Progenitor cell of endocrine pancreas (in vitro differentiated cells): ENCODE results near the gene RNF31. TPM values are rescaled to one million over a fixed set of nuclear protein-coding genes. Genes with fewer than 3 reads are reported as not detected.
"Not testable (repeated sequence)": the region's sequence is repeated elsewhere in the genome, so short reads cannot be mapped to it uniquely, and the experiment has no call there.

ENCODE experiments used
- DNase-seq: peaks from one replicate; pipeline ENCODE4 v3.0.0; 2021; ENCODE audit warnings: low spot score; ENCODE audit not compliant: unreplicated experiment
- H3K27ac Mint-ChIP-seq: 2 replicates; pipeline ENCODE4 v1.8.0; 2021; ENCODE audit warnings: mild to moderate bottlenecking, moderate library complexity, mixed read lengths
- H3K27me3 Mint-ChIP-seq: 2 replicates; pipeline ENCODE4 v1.8.0; 2021; ENCODE audit warnings: mixed read lengths
- H3K36me3 Mint-ChIP-seq: 2 replicates; pipeline ENCODE4 v1.8.0; 2022; ENCODE audit warnings: mixed read lengths; ENCODE audit not compliant: insufficient read depth
- H3K4me1 Mint-ChIP-seq: 2 replicates; pipeline ENCODE4 v1.8.0; 2021; ENCODE audit warnings: low read depth, mixed read lengths
- H3K4me3 Mint-ChIP-seq: 2 replicates; pipeline ENCODE4 v1.8.0; 2021; ENCODE audit warnings: low read depth, mild to moderate bottlenecking, moderate library complexity, mixed read lengths
- H3K9me3 Mint-ChIP-seq: 2 replicates; pipeline ENCODE4 v1.8.0; 2021; ENCODE audit warnings: low read depth, mixed read lengths
- total RNA-seq: library from RNA; stranded (reverse); gene quantifications from 2 replicates; pipeline ENCODE4 v1.2.1, GENCODE V29; 2021
- TF ChIP-seq, protein P1 (sequence below): fragments of 200-600 bp; sonication (generic); IDR thresholded peaks from one replicate; pipeline ENCODE4 v1.5.0; 2021; ENCODE audit warnings: antibody characterized with exemption, mild to moderate bottlenecking; ENCODE audit not compliant: unreplicated experiment

Gene RNF31
- total RNA-seq, 1 donor from 2014 or later: 104 TPM

GRCh38 chr14:24100982-24101494 is 46.3 kb upstream of the RNF31 start:
- TF ChIP-seq, protein P1, sequence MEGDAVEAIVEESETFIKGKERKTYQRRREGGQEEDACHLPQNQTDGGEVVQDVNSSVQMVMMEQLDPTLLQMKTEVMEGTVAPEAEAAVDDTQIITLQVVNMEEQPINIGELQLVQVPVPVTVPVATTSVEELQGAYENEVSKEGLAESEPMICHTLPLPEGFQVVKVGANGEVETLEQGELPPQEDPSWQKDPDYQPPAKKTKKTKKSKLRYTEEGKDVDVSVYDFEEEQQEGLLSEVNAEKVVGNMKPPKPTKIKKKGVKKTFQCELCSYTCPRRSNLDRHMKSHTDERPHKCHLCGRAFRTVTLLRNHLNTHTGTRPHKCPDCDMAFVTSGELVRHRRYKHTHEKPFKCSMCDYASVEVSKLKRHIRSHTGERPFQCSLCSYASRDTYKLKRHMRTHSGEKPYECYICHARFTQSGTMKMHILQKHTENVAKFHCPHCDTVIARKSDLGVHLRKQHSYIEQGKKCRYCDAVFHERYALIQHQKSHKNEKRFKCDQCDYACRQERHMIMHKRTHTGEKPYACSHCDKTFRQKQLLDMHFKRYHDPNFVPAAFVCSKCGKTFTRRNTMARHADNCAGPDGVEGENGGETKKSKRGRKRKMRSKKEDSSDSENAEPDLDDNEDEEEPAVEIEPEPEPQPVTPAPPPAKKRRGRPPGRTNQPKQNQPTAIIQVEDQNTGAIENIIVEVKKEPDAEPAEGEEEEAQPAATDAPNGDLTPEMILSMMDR: no peak
- H3K27ac Mint-ChIP-seq: peak overlapping the region; percentile 27

DNA sequence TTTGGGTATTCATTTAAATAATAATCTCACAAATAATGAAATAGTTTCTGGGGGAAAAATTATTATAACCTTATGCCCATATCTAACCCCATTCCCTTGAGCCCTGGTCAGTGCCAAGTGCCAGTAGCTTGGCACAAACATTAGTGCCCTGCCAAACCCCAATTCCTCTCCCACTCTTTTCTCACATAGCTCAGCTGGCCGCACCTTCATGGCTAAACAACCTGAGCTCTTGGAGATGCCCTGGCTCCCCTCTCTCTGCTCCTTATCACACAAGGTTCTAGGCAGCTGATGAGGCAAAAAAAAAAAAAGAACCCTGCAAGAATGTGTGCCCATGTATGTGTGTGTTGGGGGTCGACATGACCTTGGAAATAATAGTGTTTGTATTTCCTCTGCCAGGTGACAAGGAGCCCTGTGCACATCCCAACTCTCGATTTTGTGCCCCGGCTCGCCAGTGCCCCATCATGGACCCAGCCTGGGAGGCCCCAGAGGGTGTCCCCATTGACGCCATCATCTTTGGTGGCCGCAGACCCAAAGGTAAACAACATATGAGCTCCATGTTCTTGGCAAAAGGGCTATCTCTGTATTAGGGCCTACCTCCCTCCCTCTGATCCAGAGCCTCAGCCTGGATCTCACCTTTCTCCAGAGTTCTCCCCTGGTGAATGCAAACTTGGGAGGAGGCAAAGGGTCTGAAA is 44.8 kb upstream of the RNF31 start:
- Mint-ChIP-seq H3K27ac (no peak overlapping the region), H3K9me3 (peaks cover 8% of the 10 kb centered on the region), H3K36me3 (peaks cover 23% of the 10 kb centered on the region), H3K4me3 (no peak overlapping the region), H3K4me1 (no peaks in the 10 kb centered on the region), H3K27me3 (no peaks in the 10 kb centered on the region)
- no peak for DNase-seq
- TF ChIP-seq, protein P1: no peak

More at GRCh38 chr14:24100982-24101494, 46.3 kb upstream of the RNF31 start:
- no peaks in the 10 kb centered on the region for H3K4me1 Mint-ChIP-seq
- DNase-seq: no peak
- peaks cover 23% of the 10 kb centered on the region for H3K36me3 Mint-ChIP-seq
- H3K9me3 Mint-ChIP-seq: peaks cover 8% of the 10 kb centered on the region
- H3K4me3 Mint-ChIP-seq: no peak overlapping the region
- no peaks in the 10 kb centered on the region for H3K27me3 Mint-ChIP-seq

DNA sequence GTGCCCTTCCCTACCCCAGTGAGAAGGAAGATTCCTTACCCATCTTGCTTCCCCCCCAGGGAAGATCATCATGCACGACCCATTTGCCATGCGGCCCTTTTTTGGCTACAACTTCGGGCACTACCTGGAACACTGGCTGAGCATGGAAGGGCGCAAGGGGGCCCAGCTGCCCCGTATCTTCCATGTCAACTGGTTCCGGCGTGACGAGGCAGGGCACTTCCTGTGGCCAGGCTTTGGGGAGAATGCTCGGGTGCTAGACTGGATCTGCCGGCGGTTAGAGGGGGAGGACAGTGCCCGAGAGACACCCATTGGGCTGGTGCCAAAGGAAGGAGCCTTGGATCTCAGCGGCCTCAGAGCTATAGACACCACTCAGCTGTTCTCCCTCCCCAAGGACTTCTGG is 43.8 kb upstream of the RNF31 start:
- Mint-ChIP-seq H3K9me3 (peaks cover 8% of the 10 kb centered on the region), H3K27me3 (no peaks in the 10 kb centered on the region), H3K4me3 (no peak overlapping the region), H3K27ac (no peak overlapping the region), H3K36me3 (peaks cover 23% of the 10 kb centered on the region), H3K4me1 (no peaks in the 10 kb centered on the region)
- TF ChIP-seq, protein P1: no peak
- DNase-seq: no peak

DNA sequence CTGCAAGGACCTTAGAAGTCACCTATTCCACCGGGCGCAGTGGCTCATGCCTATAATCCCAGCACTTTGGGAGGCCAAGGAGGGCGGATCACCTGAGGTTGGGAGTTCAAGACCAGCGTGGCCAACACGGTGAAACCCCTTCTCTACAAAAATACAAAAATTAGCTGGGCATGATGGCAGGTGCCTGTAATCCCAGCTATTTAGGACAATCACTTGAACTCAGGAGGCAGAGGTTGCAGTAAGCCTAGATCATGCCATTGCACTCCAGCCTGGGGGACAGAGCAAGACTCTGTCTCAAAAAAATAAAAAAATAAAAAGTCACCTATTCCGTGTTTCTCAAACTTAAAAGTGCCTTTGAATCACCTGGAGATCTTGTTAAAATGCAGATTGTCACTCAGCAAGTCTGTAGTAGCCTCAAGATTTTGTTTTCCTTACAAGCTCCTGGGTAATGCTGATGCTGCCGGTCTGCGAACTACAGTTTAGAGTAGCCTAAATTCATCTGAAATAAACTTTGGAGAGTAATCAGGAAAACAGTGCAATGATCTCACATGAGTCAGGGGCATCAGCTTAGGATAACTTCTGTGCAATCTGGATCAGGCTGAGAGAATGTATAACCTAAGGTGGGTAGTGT is 41.6 kb upstream of the RNF31 start:
- not testable (repeated sequence) for H3K9me3 Mint-ChIP-seq, DNase-seq, H3K4me1 Mint-ChIP-seq, H3K27ac Mint-ChIP-seq, H3K4me3 Mint-ChIP-seq, H3K27me3 Mint-ChIP-seq
- H3K36me3 Mint-ChIP-seq: peaks cover 20% of the 10 kb centered on the region

DNA sequence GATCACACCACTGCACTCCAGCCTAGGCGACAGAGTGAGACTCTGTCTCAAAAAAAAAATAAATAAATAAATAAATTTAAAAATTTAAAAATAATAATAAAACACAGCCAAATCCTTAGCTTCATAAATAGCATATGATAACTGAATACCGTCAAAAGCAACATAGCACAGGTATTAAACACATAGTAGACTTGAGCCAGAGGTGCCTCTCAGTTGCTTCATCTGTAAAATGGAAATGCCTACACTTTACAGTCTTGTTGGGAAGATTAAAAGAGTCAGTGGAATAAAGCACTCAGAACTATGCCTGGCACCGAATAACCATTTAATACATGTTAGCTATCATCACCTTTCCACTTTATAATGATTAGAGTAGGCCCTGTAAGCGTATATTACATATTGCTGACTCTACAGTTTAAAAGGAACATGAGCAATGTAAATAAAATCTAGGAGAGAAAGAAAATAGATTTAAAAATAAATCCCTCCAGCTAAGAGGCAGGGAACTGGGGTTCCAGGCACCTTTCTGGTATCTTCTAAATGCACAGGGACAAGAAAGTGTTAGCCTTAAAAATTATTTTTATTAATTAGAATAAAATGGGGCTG is 40.5 kb upstream of the RNF31 start:
- TF ChIP-seq, protein P1: no peak
- Mint-ChIP-seq H3K9me3 (peaks cover 8% of the 10 kb centered on the region), H3K27me3 (no peaks in the 10 kb centered on the region), H3K27ac (no peak overlapping the region), H3K36me3 (peaks cover 18% of the 10 kb centered on the region), H3K4me1 (peaks cover 1% of the 10 kb centered on the region), H3K4me3 (no peak overlapping the region)
- no peak for DNase-seq
